IPS-NIHi7 (cell line): ENCODE measurements around the gene F3.

Experiments
- DNase-seq: peaks from one replicate; pipeline ENCODE4 v3.0.0; 2012; ENCODE audit warnings: mixed read lengths; ENCODE audit errors: extremely low spot score

The F3 gene

GRCh38 chr1:94552071-94552586, 10.6 kb upstream of the F3 start:
- DNase-seq, result no peak

DNA sequence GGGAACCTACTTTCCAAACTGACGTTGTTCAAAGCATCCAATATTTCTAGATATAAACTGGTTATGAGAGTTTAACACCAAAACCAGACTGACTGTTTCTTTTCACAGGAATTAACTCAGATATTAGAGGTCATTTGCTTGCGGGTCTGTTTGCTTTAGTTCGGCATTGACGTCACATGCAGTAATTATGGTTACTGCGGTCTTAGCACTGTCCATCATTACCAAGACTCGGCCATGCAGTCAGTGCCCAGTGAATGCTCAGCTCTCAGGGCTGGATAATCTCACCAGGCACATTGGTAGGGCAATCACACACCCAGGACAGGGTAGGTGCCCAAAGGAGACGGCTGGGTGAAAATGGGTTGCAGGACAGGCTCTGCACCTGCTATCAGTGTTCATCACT, 9.9 kb upstream of the F3 start:
- DNase-seq, result no peak

- DNase-seq, result no peak
These were observed 9.3 kb upstream of the F3 start for GRCh38 chr1:94550800-94551241.

DNA sequence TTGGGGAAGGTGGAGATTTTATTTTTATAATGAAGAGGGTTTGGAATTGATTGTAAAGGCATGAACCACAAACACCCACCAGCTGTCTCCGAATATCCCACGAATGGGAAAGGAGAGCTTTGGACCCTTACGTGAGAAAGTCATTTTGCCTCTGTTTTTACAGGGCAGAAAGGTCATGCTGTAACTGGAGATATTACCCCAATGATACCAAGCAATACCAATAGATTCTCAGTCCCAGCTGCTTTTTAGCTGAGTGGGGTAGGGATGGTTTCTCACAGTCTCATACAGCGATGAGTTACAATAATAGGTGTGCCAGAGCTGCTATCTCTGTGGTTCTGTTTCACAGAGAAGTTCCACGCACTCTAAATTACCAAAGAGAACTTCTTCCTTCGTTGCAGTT, 8.8 kb upstream of the F3 start:
- DNase-seq, result no peak

DNA sequence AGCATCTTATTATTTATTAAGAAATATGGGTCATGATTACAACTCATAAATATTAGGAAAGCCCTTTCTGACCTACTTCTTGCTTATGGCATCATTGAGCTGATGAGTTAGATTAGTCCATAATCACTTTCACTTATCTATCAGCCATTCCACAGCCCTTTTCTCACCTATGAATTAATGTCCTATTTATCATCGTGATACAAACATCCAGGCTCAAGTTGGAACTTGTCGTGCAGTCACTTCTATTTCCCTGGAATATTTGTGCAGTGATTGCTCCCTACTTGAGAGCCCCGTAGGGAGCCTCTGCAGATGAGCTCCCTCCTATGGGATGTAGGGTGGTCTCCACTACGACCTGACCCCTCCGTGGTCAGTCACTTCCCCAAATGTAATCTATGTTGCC, 8.1 kb upstream of the F3 start:
- DNase-seq, result no peak

GRCh38 chr1:94544706-94545490, 3.3 kb upstream of the F3 start:
- no peak for DNase-seq

DNA sequence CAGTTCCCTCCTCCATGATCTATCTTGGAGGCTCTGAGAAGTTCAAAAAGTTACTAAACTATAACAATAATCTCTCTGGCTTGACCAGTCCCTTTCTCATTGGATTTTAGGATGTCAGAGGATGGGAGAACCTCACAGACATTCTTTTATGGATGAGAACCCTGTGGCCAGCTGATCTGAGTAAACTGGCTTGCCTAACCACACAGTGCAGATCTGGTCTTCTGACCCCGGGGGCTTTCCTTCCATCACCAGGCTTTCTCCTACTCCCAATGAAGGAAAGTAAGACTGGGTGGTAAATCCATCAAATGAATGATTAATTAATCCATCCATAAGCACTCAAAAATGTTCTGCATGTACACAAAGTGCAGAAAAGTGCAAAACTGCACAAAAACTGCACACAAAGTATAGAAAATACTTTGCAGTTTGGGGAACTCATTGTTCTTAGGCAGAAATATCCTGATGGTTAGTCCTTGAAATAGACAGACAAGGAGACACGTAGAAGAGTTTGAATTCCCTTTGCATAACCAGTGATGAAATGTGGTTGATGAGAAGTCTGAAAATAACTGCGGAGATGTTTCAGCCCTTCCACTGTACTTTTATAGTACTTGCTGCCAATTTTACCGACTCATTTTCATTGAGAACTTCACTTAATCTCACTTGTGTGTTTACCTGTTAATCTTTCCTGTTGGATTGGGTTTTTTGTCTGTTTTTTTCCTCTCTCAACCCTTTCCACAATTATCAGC, 2.5 kb upstream of the F3 start:
- DNase-seq, result no peak

DNA sequence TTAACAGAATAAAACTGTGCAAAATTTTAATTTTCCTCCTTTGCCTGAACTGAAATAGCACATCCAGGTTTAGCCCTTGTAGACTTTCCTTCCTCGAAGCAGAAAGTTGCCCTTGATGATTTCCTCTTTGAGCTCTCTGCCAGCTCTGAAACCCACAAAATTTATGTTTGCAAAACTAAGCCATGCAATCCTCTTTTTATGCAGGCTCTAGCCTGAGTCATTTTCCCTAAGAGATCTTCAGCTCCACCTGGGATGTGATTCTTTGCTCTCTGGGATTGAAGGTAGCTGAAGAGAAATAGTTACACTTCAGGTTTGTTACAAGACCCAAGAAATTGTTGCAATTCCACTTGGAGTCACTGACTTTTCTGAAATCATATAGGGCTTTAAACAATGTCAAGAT, 1.4 kb upstream of the F3 start:
- no peak for DNase-seq

DNA sequence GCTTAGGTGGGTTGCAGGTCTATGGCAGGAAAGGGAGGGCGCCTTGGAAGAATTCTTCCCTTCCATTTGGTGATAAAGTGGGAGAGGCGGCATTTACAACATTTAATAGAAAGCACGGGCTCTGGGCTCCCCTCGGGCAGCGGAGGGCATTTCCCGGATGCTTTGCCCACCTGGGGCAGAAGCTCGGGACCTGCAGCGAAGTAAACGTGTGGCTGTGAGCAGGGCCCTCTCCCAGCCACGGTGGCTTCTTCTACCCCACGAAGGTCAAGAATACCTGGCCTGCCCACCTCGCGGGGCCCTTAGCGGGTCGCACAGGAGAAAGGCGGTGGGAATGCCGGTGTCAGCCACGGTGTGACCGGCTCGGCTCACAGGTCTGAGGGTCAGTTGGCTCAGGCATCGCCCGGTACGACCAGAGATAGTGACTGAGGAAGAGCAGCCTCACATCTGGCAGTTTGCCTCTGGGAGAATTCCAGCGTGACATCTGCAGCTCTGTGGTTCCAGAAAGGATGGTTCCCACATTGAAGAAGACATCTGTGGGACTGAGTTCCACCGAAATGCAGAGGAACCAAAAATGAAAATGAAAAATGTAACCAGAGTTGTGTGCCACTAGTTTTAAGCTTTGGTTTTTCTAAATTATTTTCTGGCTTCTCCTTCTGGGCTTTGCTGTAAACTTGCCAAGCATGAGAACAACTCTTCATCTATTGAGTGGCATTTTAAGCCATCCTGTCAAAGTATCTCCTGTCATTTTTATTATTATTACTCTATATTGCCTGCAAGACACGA, 720 bp upstream of the F3 start:
- DNase-seq, result no peak

GRCh38 chr1:94540440-94541245, 916 bp downstream of the F3 start:
- no peak for DNase-seq

DNA sequence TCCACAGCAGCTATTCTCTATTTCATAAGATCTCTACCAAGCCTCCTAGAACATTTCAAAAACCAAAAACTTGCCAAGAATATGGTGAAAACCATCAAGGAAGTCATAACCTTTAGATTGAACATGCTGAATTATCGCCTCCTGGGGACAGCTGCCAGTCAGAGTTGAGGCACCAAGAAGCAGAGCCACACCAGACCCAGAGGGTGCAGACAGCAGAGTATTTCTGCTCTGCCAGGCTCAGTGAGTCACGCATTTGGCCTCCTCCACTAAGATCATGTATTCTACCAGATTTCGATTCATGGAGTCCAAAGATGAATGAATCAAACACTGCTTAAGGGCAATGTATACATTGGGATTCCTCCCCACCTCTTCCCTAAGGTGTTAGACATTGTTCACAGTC, 2.1 kb downstream of the F3 start:
- DNase-seq, result no peak

DNA sequence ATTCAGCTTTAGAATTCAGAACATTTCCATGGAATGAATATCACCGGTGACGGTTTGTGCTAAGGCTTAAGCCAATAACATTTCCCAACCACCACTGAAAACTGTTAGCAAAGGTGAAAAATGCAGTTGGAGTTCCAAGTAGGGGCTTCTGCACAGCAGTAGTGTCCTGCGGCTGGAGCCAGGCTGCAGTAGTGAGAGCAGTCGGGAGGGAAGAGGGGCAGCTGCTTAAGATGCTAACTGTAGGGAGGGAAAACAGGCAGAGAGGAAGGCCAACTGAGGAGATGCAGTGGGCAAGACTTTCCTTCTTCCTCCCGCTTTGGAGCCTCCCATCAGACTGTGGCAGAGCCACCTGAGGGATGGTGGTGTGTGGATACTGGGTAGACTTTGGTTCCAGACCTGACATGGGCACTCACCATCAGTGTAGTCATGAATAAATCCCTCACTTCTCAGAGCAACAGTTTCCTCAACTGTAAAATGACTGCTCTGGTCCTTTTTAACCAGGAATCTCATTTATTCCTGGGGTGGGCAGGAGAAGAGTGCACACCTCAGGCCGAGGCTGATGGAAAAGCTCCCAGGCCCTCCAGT, 3.2 kb downstream of the F3 start:
- DNase-seq, result no peak

DNA sequence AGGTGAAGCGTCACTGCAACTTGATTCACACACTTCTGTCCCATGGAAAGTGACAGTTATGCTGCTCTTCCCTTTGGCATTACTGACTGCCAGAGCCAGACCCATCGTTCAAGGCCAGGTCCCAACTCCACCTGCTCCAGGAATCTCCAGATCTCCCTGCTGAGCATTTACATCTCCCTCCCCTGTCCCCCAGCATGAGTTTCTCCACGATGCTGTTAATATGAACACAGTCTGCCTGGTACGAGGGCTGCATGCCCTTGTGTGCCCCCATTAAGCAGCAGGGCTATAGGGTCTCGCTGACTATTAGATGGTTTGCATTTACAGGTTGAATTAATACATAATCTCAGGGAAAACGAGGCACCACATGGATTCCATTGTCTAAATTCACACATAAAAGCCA, 4.3 kb downstream of the F3 start:
- no peak for DNase-seq

DNA sequence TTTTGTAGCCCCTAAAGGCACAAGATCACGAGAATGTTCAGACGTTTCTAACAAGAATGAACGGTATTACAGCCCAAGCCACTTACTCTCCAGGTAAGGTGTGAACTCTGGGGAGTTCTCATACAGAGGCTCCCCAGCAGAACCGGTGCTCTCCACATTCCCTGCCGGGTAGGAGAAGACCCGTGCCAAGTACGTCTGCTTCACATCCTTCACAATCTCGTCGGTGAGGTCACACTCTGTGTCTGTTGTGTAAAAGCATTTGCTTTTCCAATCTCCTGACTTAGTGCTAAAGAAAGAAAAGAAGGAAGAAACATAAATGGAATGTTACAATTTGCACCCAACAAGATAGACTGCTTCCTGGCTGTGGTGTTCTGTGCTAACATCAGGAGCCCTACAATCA, 5.7 kb downstream of the F3 start:
- no peak for DNase-seq

GRCh38 chr1:94535095-94535494, 6.5 kb downstream of the F3 start:
- no peak for DNase-seq

DNA sequence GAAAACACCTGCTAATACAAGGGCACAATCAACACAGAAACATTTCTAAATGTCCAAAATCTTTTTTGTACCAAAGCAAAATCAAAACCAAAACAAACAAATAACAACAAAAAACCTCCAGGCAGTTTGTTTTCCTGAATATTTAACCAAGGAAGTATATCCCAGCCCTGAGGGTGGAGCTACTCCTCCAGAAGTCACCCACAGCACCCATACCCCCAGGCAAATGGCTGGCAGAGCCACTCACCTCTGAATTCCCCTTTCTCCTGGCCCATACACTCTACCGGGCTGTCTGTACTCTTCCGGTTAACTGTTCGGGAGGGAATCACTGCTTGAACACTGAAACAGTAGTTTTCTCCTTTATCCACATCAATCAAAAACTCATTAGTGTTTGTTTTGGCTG, 9.5 kb downstream of the F3 start:
- no peak for DNase-seq

GRCh38 chr1:94531664-94532063, 9.9 kb downstream of the F3 start:
- DNase-seq, result no peak

GRCh38 chr1:94530373-94530878, 11.1 kb downstream of the F3 start:
- no peak for DNase-seq

DNA sequence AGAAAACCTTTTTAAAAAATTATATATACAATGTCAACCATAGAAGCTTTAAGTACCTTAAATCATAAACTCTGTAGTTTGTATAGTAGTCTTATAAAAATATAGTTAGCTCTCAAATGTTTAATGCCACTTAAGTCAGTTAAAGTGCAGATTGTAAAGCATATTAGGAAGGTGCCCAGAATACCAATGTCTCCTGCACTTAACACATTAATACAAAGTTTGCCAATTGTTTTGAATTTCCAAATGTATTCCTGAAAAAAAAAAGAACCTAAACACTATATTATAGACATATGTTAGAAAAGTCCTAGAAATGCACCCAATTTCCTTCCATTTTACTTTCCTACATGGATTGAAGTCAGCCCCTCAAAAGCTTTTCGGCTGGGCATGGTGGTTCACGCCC, 12.1 kb downstream of the F3 start:
- DNase-seq, result no peak

DNA sequence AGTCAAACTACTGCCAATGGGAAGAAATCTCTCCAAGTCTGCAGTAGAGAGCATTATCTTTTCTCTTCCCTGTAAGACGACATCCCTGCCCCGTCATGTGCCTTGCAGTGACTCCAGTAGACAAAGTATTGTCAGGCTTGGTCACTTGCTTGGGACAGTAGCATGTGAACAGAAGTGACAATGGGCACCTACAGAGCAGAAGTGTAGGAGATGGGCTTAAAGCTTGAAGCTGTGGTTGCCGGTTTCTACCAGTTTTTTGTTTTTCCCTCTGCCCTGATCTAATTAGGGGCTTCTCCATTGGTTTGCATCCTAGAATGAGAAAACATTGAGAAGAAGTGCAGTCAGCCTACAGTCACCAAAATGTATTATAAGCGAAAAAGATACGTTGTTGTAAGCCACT, 12.7 kb downstream of the F3 start:
- DNase-seq, result no peak

- DNase-seq, result no peak
These were observed 13.3 kb downstream of the F3 start for GRCh38 chr1:94528299-94528698.
